Osteocyte (in vitro differentiated cells): ENCODE measurements around the gene NUDT4B. TPM values are rescaled to one million over a fixed set of nuclear protein-coding genes. Genes with fewer than 3 reads are reported as not detected.
"Not testable (repeated sequence)": the region's sequence is repeated elsewhere in the genome, so short reads cannot be mapped to it uniquely, and the experiment has no call there.

ENCODE experiments used
- DNase-seq: peaks from one replicate; pipeline ENCODE4 v3.0.0; 2021; ENCODE audit warnings: mixed read lengths; ENCODE audit not compliant: unreplicated experiment; ENCODE audit errors: extremely low spot score
- H3K27ac Mint-ChIP-seq: one replicate; pipeline ENCODE4 v1.8.0; 2021; ENCODE audit warnings: mild to moderate bottlenecking, mixed read lengths; ENCODE audit not compliant: unreplicated experiment
- H3K27me3 Mint-ChIP-seq: one replicate; pipeline ENCODE4 v1.8.0; 2021; ENCODE audit warnings: mixed read lengths; ENCODE audit not compliant: unreplicated experiment
- H3K36me3 Mint-ChIP-seq: one replicate; pipeline ENCODE4 v1.8.0; 2021; ENCODE audit warnings: mixed read lengths; ENCODE audit not compliant: unreplicated experiment
- H3K4me1 Mint-ChIP-seq: one replicate; pipeline ENCODE4 v1.8.0; 2021; ENCODE audit warnings: mixed read lengths; ENCODE audit not compliant: unreplicated experiment
- H3K4me3 Mint-ChIP-seq: one replicate; pipeline ENCODE4 v1.8.0; 2021; ENCODE audit warnings: mild to moderate bottlenecking, moderate library complexity, mixed read lengths; ENCODE audit not compliant: unreplicated experiment
- H3K9me3 Mint-ChIP-seq: one replicate; pipeline ENCODE4 v1.8.0; 2021; ENCODE audit warnings: mixed read lengths; ENCODE audit not compliant: unreplicated experiment
- total RNA-seq: library from RNA; stranded (reverse); gene quantifications from 2 replicates; pipeline ENCODE4 v1.2.1, GENCODE V29; 2021

Gene NUDT4B
- total RNA-seq, 1 donor from 2014 or later = not detected

DNA sequence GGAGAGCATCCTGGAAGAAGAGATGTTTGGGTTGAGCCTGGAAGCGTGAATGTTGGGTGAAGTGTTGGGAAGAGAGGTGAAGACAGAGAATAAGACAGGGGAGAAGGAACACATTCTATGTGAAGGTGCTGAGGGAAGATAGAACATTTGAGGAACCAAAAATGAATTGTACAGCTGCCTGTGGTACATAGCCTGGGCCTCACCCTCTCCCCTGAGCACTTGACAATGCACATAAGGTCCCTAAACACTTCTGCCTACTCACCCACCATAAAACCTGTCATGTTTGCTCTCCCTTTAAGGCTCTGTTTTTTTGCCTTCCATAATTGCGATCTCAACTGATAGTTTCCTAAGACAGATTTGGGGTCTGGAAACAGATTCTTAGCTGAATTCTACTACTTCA lies 25.8 kb upstream of the NUDT4B start:
- H3K36me3 Mint-ChIP-seq, H3K4me3 Mint-ChIP-seq, H3K27ac Mint-ChIP-seq, H3K4me1 Mint-ChIP-seq, DNase-seq, H3K9me3 Mint-ChIP-seq, H3K27me3 Mint-ChIP-seq: not testable (repeated sequence)

DNA sequence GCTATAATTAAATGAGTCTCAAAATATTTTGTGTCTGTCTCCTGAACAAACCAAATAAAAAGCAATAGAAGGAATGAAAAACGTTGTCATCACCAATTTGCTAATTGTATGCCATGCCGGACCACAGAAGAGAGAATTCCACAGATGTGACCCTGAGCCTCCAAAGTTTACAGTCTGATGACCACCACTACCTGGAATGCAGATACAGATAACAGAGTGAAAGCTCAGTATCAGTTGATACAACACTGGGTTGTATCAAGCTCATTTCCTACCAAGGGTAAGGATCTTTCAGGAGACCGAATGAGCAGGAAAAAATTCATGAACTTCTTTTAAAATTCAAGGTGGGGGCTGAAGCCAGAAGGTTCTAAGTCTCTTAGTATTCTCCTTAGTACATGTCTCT lies 25.1 kb upstream of the NUDT4B start:
- H3K4me3 Mint-ChIP-seq = not testable (repeated sequence)

DNA sequence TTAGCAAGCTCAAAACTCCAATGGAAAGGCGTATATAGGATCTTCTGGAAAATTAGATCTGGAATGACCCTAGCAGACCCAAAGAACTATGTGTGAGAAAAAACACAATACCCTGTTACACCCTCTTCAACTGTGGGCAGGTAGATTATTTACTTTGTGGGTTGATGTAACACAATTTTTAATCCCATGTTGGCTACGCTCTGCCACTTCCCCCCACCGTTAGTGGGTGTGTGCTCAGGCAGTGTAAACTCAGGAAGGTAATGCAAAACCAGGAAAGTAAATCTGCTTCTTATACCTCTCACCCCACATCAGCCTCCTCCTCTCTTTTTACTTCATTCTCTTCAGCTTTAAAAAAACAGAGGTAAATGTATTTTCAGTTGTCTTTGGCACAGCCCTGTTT lies 23.7 kb upstream of the NUDT4B start:
- H3K27ac Mint-ChIP-seq, H3K4me1 Mint-ChIP-seq, DNase-seq, H3K4me3 Mint-ChIP-seq, H3K9me3 Mint-ChIP-seq, H3K27me3 Mint-ChIP-seq, H3K36me3 Mint-ChIP-seq: not testable (repeated sequence)

More for the DNA sequence above, 25.1 kb upstream of the NUDT4B start:
- H3K36me3 Mint-ChIP-seq, DNase-seq, H3K27ac Mint-ChIP-seq, H3K9me3 Mint-ChIP-seq, H3K27me3 Mint-ChIP-seq, H3K4me1 Mint-ChIP-seq: not testable (repeated sequence)

DNA sequence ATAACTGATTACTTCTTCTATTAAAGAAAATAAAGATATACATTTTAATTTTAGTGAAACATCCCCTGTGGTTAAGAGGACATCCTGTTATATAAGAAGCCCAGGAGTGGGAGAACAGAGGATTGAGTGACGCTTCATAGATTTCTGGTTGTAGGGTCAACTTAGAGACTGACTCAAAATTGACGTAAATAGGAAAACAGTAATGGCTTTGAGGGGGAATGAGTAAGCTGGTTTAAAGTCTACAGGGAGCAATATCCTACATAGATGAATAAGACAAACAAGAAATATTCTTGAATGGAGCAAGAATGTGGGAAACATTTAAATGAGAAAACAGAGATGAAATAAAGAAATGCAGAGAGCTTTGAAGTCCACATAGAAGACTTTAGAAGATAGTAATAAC lies 20.7 kb upstream of the NUDT4B start:
- DNase-seq, H3K27me3 Mint-ChIP-seq, H3K4me3 Mint-ChIP-seq, H3K9me3 Mint-ChIP-seq, H3K36me3 Mint-ChIP-seq, H3K27ac Mint-ChIP-seq, H3K4me1 Mint-ChIP-seq: not testable (repeated sequence)

DNA sequence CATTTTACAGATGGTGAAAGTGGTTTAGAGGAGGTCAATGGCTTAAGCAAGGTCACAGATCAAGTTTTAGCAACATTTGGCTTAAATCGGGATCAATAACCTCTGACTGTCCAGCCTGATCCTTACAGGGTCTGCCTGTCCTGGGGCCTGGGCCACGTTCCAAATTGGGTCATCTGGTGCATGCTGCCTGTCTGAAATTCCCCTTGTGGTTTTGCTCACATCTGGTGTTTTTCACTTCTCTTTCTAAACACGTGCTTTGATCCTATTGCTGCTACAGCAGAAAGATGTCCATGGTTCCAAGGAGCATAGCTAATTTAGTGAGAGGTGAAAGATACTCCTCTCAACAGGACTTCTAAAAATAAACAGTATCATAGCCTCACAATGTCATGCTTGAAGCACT lies 19.4 kb upstream of the NUDT4B start:
- H3K4me3 Mint-ChIP-seq, H3K27ac Mint-ChIP-seq, DNase-seq: not testable (repeated sequence)

DNA sequence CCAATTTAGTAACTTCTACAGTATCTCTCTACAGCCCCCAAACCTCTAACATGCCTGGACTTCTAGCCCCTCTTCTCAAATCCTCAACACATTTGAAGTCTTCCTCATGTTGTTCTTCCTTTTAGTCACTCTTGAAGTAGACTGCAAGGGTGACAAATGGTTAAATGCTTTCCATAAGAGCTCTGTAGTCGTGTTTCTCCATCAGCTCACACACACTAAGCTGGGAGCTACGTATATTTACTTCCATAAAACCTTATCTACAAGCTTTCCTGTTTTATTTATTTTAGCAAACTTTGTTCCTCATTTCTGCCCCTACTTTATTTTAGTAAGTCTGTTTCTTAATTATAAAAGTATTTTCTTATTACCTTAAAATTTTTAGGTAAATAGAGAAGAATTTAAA lies 19.0 kb upstream of the NUDT4B start:
- H3K27me3 Mint-ChIP-seq, H3K4me3 Mint-ChIP-seq, H3K4me1 Mint-ChIP-seq: not testable (repeated sequence)

More for the DNA sequence above, 19.4 kb upstream of the NUDT4B start:
- not testable (repeated sequence) for H3K4me1 Mint-ChIP-seq, H3K9me3 Mint-ChIP-seq, H3K27me3 Mint-ChIP-seq, H3K36me3 Mint-ChIP-seq

DNA sequence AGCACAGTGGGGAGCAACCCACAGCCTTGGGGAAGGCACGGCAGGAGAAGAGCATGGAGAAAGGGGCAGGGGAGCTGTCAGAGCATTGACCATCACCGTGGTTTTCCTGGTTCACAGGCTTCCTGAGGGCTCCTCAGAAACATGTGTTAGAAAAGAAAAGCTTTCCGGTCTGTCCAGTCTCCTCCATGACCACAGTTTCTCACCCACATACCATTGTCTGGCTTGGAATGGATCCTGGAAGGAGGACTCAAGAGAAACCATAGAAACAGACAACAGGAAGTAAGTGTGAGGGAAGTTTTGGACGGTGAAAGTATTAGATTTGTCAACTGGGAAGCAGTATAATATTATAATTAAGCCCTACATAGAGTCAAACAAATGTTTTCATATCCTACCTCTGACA lies 16.3 kb upstream of the NUDT4B start:
- H3K4me3 Mint-ChIP-seq = not testable (repeated sequence)

More for the DNA sequence above, 19.0 kb upstream of the NUDT4B start:
- DNase-seq, H3K36me3 Mint-ChIP-seq, H3K9me3 Mint-ChIP-seq, H3K27ac Mint-ChIP-seq: not testable (repeated sequence)

DNA sequence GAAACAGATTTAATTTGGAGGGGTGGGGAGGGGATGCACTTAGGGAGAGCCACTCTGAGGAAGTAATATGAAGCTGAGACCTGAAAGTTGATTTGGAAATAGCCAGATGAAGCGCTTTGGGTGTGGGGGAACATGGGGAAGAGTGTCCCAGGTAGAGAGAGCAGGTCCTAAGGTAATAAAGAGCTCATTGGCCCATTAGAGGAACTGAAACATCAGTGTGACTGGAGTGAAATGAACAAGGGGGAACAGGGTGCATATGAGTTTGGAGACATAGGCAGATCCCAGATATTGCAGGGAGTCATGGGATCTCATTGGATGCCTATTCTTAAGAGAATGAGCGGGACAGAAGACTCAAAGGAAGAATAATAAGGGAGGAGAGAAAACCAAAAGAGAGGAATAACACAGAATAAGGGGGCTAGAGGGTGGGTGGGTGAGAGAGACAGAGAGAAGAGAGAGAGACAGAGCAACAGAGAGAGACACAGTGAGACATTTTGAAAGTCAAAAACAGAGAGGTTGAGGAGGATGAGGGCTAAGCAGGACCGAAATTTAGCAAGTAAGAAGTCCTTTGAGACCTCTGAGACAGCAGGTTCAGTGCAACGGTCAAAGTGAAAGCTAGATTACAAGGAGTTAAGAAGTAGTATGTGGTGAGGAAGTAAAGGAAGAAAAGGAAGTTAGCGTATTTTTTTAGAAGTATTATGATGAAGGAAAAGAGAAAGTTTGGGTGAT lies 14.8 kb upstream of the NUDT4B start:
- not testable (repeated sequence) for H3K4me3 Mint-ChIP-seq, H3K4me1 Mint-ChIP-seq, DNase-seq, H3K27ac Mint-ChIP-seq, H3K9me3 Mint-ChIP-seq, H3K27me3 Mint-ChIP-seq, H3K36me3 Mint-ChIP-seq

More for the DNA sequence above, 16.3 kb upstream of the NUDT4B start:
- not testable (repeated sequence) for H3K27ac Mint-ChIP-seq, H3K27me3 Mint-ChIP-seq, DNase-seq, H3K36me3 Mint-ChIP-seq, H3K4me1 Mint-ChIP-seq, H3K9me3 Mint-ChIP-seq

DNA sequence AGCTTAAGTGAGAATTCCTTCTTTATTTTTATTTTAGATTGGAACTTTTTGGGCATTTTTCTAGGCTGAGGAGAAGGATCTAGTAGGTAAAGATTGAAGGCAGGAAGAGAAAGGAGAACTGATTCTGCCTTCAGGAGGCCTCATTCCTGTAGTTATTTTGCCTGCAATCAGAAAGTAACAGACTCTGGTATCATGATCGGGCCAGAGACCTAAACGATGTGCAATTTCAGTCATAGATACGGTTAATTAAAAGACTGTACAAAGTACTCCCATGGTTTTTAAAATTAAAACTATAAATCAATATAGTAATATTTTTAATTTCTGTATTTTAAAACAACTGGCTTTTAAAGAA lies 14.3 kb upstream of the NUDT4B start:
- H3K9me3 Mint-ChIP-seq, H3K4me1 Mint-ChIP-seq, H3K4me3 Mint-ChIP-seq, H3K27ac Mint-ChIP-seq, H3K27me3 Mint-ChIP-seq, H3K36me3 Mint-ChIP-seq, DNase-seq: not testable (repeated sequence)

DNA sequence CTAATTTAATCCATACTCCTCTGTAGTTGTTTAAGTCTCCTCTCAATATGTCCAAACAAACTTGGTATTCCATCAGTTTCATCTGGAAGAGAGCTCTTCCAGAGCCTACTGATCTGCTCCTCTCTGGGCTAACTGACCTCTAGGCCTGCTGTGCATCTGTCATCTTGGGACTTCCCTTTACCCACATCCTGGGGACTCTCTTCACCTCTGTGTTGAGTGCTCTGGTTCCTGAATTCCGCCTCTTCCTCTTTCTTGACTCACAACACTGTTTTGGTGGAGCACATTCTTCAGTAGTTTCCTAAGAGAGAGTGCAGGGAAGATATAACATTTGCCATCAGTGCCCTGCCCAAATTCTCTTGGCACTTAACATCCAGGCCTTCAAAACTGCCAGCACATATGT lies 13.0 kb upstream of the NUDT4B start:
- not testable (repeated sequence) for H3K36me3 Mint-ChIP-seq, H3K27me3 Mint-ChIP-seq, DNase-seq, H3K4me3 Mint-ChIP-seq, H3K4me1 Mint-ChIP-seq, H3K27ac Mint-ChIP-seq, H3K9me3 Mint-ChIP-seq

DNA sequence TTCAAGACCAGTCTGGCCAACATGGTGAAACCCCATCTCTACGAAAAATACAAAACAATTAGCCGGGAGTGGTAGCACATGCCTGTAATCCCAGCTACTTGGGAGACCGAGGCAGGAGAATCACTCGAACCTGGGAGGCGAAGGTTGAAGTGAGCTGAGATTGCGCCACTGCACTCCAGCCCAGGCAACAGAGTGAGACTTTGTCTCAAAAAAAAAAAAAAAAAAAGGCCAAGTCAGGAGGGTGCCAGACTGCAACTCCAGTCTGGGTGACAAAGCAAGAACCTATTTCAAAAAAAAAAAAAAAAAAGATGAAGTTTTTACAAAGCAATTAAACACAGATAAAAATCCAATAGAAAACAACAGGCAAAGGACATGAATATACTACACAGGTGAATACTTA lies 9.9 kb upstream of the NUDT4B start:
- H3K36me3 Mint-ChIP-seq, H3K9me3 Mint-ChIP-seq, H3K27ac Mint-ChIP-seq, H3K27me3 Mint-ChIP-seq, H3K4me1 Mint-ChIP-seq, DNase-seq, H3K4me3 Mint-ChIP-seq: not testable (repeated sequence)

DNA sequence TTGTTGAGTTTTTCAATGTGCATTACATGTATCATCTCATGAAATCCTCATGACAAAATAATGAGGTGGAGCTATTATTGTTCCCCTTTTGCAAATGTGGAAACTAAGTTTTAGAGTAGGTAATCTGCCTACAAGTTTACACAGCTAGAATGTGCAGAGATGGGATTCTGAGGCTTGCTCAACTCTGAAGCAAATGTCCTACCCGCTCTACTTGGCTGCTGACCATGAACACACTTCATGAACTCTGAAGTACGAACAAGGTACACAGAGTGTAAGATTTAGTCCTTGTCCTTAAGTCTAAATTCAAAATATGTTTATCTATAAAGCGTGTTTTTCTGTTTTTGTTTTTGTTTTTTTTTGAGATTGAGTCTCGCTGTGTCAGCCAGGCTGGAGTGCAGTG lies 5.4 kb upstream of the NUDT4B start:
- H3K27ac Mint-ChIP-seq, H3K9me3 Mint-ChIP-seq: not testable (repeated sequence)

More for the DNA sequence above, 5.4 kb upstream of the NUDT4B start:
- H3K36me3 Mint-ChIP-seq, H3K4me3 Mint-ChIP-seq, DNase-seq, H3K27me3 Mint-ChIP-seq, H3K4me1 Mint-ChIP-seq: not testable (repeated sequence)
